WTC11 (cell line): ENCODE results near the gene HOXB13.

ENCODE experiments used
- FOXJ3 ChIP-seq: sonication (generic); formaldehyde crosslinking; IDR thresholded peaks from 2 replicates; pipeline ENCODE4 v1.9.0; 2021; ENCODE audit warnings: missing genetic modification reagents, mild to moderate bottlenecking, borderline replicate concordance
- KAT7 ChIP-seq: sonication (generic); formaldehyde crosslinking; IDR thresholded peaks from 2 replicates; pipeline ENCODE4 v1.8.1; 2023; ENCODE audit warnings: missing genetic modification reagents, mild to moderate bottlenecking, borderline replicate concordance
- NFYB ChIP-seq: sonication (generic); formaldehyde crosslinking; conservative IDR thresholded peaks from 2 replicates; pipeline ENCODE4 v1.8.0; 2022; ENCODE audit warnings: low read depth, missing genetic modification reagents
- RELA ChIP-seq: sonication (generic); formaldehyde crosslinking; IDR thresholded peaks from 2 replicates; pipeline ENCODE4 v1.8.1; 2022; ENCODE audit warnings: missing genetic modification reagents, mild to moderate bottlenecking, borderline replicate concordance
- ZNF671 ChIP-seq: fragments of 250-450 bp; sonication (Bioruptor Pico); IDR thresholded peaks from 2 replicates; pipeline ENCODE4 v1.8.0; 2021; ENCODE audit warnings: mild to moderate bottlenecking
- TF ChIP-seq, protein P1 (sequence below): fragments of 200-600 bp; IDR thresholded peaks from 2 replicates; pipeline ENCODE4 v1.8.0; 2022; ENCODE audit warnings: antibody characterized with exemption
- TF ChIP-seq, protein P2 (sequence below): sonication (generic); formaldehyde crosslinking; IDR thresholded peaks from 2 replicates; pipeline ENCODE4 v1.8.1; 2023; ENCODE audit warnings: mild to moderate bottlenecking, missing genetic modification reagents, moderate library complexity
- TF ChIP-seq, protein P3 (sequence below): fragments of 250-450 bp; sonication (Bioruptor Pico); IDR thresholded peaks from 2 replicates; pipeline ENCODE4 v1.9.0; 2021; ENCODE audit warnings: mild to moderate bottlenecking

DNA sequence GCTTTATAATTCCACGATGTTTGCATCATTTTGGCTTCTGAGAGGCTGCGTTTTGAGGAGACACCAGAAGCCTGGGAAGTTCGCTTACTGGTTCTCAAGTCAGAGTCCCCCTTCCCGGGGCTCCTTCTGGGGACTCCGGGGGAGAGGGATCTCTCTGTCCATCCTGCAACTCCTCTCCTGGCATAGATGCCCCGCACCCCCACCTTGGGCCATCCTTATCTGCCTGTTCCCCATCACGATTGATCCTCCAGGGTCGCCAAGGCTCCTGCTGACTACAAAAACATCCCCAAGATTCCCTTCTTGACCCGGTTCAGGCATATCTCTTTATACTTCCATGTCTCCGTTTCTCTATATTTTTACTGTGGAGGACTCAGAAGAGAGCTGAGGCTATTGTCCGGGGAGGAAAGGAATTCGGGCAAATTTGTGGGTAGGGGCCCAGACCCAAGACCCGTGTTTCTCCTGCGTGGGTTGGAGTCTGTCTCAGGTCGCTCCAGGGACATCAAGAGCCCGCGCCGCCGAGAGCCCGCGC lies 18.4 kb upstream of the HOXB13 start:
- TF ChIP-seq, protein P1, sequence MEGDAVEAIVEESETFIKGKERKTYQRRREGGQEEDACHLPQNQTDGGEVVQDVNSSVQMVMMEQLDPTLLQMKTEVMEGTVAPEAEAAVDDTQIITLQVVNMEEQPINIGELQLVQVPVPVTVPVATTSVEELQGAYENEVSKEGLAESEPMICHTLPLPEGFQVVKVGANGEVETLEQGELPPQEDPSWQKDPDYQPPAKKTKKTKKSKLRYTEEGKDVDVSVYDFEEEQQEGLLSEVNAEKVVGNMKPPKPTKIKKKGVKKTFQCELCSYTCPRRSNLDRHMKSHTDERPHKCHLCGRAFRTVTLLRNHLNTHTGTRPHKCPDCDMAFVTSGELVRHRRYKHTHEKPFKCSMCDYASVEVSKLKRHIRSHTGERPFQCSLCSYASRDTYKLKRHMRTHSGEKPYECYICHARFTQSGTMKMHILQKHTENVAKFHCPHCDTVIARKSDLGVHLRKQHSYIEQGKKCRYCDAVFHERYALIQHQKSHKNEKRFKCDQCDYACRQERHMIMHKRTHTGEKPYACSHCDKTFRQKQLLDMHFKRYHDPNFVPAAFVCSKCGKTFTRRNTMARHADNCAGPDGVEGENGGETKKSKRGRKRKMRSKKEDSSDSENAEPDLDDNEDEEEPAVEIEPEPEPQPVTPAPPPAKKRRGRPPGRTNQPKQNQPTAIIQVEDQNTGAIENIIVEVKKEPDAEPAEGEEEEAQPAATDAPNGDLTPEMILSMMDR: no peak
- TF ChIP-seq, protein P2, sequence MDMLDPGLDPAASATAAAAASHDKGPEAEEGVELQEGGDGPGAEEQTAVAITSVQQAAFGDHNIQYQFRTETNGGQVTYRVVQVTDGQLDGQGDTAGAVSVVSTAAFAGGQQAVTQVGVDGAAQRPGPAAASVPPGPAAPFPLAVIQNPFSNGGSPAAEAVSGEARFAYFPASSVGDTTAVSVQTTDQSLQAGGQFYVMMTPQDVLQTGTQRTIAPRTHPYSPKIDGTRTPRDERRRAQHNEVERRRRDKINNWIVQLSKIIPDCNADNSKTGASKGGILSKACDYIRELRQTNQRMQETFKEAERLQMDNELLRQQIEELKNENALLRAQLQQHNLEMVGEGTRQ: no peak
- no peak for TF ChIP-seq RELA (CRISPR knock-in tag)
- no peak for TF ChIP-seq FOXJ3 (CRISPR knock-in tag)
- TF ChIP-seq NFYB (CRISPR knock-in tag): no peak
- TF ChIP-seq, protein P3, sequence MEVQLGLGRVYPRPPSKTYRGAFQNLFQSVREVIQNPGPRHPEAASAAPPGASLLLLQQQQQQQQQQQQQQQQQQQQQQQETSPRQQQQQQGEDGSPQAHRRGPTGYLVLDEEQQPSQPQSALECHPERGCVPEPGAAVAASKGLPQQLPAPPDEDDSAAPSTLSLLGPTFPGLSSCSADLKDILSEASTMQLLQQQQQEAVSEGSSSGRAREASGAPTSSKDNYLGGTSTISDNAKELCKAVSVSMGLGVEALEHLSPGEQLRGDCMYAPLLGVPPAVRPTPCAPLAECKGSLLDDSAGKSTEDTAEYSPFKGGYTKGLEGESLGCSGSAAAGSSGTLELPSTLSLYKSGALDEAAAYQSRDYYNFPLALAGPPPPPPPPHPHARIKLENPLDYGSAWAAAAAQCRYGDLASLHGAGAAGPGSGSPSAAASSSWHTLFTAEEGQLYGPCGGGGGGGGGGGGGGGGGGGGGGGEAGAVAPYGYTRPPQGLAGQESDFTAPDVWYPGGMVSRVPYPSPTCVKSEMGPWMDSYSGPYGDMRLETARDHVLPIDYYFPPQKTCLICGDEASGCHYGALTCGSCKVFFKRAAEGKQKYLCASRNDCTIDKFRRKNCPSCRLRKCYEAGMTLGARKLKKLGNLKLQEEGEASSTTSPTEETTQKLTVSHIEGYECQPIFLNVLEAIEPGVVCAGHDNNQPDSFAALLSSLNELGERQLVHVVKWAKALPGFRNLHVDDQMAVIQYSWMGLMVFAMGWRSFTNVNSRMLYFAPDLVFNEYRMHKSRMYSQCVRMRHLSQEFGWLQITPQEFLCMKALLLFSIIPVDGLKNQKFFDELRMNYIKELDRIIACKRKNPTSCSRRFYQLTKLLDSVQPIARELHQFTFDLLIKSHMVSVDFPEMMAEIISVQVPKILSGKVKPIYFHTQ (CRISPR knock-in tag): no peak
- no peak for TF ChIP-seq ZNF671
- TF ChIP-seq KAT7 (CRISPR knock-in tag): no peak
